ENCODE results near the gene MMP23B.
"Not testable (repeated sequence)": the region's sequence is repeated elsewhere in the genome, so short reads cannot be mapped to it uniquely, and the experiment has no call there.

Gene MMP23B

GRCh38 chr1:1666526-1666925 lies 34.6 kb downstream of the MMP23B start:
- no peak for DNase-seq (ENCODE audit: low read depth, low spot score)

GRCh38 chr1:1669468-1670440 lies 37.8 kb downstream of the MMP23B start:
- no peak for DNase-seq (ENCODE audit: low read depth, low spot score)

- DNase-seq (ENCODE audit: low read depth, low spot score) = no peak
Observed at GRCh38 chr1:1670866-1671265, 38.9 kb downstream of the MMP23B start.

GRCh38 chr1:1671365-1672119 lies 39.6 kb downstream of the MMP23B start:
- no peak for DNase-seq (ENCODE audit: low read depth, low spot score)

DNA sequence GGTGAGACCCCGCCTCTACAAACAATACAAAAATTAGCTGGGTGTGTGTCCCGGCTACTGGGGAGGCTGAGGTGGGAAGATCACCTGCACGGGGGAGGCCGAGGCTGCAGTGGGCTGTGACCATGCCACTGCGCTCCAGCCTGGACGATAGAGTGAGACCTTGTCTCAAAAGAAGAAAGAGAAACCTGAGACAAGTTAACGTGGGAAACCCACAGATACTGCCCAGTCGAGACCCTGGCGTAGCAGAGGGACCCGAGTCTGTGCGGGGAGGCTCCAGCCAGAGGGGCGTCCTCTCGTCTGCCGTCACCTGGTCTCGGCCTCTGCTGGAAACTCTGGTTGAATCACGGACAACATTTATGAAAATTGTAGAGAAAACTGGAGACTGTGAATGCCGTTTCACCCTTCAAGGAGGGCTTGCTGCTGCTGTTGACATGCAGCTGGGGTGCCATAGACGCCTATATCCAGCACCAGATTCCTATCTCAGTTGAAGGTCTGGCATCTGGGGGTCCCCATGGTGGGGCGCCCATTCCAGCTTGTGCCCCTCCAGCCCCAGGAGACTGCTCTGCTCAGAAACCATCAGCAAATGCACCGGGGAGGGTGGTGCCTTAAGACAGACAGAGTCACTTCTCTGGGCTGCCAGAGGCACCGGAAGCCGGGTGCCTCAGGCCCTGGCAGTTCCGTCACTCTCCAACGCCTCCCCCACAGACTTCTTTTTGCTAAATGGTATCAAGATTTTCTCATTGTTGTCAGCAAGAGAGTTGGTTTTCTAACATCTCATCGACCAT lies 40.4 kb downstream of the MMP23B start:
- DNase-seq (ENCODE audit: low read depth, low spot score) = no peak

DNA sequence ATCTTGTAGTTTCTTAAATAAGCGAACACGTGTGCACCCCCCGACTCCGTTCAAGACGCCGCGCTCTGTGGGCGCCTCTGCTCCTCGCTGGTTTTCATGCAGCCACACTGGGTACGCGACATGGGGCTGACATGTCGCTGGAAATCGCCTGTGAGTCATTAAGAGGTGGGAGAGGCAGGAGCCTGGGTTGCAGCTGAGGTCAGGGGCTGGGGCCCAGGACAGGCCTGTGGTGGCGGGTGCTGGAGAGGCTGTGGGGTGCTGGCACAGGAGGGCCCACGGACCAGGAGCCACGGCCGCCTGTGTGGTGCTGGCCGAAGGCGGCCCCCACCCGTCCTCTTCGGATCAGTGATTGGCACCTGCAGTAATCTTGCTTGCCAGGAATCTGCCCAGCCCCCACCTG lies 42.8 kb downstream of the MMP23B start:
- DNase-seq (ENCODE audit: low read depth, low spot score) = not testable (repeated sequence)

DNA sequence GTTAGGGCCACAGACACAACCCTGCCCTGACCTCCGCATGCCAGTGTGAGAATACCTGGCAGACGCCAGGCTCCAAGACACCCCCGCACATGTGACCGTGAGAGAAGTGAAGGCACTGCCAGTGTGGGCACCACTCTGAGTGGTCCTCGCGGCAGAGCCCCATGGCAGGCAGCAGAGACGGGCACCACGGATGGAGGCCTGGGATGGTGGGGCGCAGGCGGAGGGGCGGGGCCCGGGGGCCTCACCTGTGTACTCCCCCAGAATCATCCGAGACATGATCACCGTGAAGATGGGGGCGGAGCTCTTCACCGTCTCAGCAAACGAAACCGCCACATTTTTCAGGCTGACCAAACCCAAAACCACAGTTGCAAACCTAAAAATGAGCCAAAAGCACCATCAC lies 43.2 kb downstream of the MMP23B start:
- not testable (repeated sequence) for DNase-seq (ENCODE audit: low read depth, low spot score)

- DNase-seq (ENCODE audit: low read depth, low spot score) = not testable (repeated sequence)
Observed at GRCh38 chr1:1676087-1676486, 44.1 kb downstream of the MMP23B start.

DNA sequence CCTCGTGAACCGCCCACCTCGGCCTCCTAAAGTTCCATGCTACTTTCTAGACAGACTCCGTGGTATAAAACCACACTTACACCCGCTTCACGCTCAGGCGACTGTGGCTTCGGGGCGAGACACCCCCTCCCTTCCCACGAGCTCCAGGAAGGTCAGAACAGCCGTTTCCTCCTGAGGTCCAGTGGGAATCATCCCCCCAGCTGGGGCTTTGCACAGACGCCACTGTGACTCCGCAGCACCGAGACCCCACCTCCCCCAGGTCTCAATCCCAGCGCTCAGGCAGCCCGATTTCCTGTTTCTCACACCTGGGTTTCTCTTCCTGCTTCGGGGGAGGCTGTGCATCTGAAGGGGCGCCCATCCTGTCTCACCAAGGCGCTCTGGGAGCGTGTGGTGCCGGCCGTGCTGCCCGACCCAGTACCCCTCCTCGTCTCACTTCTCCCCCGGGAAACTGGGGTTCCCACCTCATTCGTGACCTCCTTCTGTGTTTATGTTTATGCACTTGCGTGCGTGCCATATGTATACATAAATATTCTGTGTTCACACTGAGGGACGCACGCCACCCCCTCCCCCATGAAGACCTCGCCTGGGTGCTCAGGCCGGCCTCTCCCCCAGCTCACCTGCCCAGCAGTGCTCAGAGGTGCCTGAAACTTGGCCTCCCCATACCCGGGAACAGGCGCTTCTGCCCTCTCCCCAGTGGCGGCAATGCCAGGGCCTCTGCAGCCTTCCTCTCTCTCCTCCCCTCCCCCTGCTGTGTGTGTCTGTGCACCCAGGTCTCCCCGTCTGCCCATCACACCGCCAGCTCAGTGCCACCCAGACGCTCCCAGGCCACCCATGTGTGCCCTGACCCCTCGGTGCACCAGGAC lies 46.0 kb downstream of the MMP23B start:
- no peak for DNase-seq (ENCODE audit: low read depth, low spot score)

GRCh38 chr1:1678581-1679380 lies 46.8 kb downstream of the MMP23B start:
- DNase-seq (ENCODE audit: low read depth, low spot score) = peak; percentile 58

GRCh38 chr1:1680031-1680911 lies 48.3 kb downstream of the MMP23B start:
- DNase-seq (ENCODE audit: low read depth, low spot score) = no peak

DNA sequence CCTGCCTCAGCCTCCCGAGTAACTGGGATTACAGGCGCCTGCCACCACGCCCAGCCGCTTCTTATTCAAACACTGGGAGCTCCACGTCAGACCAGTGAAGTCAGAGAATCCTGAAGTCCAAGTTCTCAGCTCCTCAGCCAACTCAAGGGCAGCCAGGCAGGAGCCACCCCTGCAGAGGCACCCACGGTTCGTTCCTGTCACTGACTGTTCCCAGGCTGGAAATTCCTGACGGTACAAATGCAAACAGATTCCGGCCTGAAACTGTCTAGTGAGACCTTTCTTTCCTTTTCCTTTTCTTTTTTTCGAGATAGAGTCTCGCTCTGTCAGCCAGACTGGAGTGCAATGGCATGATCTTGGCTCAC lies 48.9 kb downstream of the MMP23B start:
- DNase-seq (ENCODE audit: low read depth, low spot score) = no peak

GRCh38 chr1:1683104-1683905 lies 51.3 kb downstream of the MMP23B start:
- DNase-seq (ENCODE audit: low read depth, low spot score) = no peak
